ENCODE results near the gene TMEM121B.
A peak's percentile ranks its signal among the peaks of the same experiment; 100 is the strongest.

Gene TMEM121B

DNA sequence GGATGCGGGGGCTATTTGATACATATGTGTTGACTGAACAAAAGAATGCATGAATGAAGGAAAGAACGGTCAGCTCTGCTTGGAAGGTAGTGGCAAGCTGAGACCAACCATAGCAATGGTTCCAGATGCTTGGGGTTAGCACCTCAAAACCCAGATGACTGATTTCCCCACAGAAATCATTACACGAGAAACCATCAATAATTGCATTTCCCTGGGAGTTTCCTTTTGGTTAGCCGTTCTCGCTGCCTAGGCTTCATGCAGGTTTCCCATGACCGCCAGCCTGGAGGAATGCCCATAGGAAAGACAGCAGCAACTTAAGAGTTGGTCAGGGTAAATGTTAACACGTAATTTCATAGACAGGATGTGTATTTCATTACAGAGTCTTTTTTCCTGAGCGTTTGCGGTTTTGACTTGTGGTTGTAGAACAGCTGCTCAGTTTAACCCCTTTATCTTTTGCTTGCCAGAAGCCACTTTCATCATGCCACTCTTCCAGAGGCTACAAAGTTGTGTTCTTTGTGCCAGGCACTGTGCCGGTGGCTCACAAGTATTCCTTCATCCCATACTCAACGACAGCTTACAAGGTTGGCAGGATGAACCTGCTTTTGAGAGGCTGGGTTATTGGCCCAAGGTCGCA lies 33.5 kb downstream of the TMEM121B start:
- peak; percentile 23 for DNase-seq

DNA sequence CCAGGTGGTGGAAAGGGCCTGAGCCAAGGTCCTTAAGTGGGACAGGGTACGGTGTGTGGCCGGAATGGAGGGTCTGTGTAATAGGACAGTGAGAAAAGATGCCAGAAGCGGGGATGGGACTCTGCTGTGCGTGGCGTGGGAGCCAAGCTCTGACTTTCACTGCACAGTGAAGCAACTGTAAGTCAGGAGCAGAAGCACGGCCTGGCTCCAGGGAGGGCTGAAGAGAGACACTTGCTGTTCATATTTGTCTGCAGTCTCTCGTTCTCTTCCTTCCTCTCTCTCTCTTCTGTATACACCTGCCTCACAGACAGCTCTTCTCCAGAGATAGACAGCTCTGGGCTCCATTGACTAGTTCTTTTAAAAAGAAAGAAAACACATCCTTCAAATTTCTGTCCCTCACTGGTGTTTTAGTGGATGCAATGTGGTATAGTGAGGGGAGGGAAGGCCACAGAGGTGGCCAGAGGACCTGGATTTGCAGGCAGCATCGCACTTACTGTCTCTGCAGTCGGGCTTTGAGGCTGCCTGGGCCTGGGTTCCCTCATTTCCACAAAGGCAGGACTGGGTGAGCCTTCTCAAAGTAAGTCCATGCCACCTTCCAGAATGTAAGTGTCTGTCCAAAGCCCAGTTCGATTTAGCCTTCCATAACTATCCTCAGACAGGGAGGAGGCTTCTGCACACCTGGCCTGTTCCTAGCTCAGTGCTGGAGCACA lies 34.2 kb downstream of the TMEM121B start:
- DNase-seq: peak; percentile 9

DNA sequence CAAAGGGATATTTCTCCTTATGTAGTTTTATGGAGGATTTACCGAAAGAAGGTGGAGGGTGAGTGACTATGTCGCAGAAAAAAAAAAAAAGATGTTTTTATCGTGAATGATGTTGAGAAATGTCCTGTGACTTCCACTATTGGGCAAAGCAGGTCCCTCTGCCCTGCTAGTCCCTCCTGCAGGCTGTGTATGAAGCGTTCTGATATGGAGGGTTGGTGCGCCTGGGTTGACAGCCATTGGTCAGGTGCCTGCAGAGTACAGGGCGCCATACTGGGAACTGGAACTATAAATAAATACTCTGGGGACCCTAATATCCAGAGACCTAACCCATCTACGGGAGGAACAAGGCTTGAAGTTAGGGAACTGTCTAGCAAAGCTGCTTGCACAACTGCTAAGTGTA lies 34.9 kb downstream of the TMEM121B start:
- peak; percentile 13 for DNase-seq

DNA sequence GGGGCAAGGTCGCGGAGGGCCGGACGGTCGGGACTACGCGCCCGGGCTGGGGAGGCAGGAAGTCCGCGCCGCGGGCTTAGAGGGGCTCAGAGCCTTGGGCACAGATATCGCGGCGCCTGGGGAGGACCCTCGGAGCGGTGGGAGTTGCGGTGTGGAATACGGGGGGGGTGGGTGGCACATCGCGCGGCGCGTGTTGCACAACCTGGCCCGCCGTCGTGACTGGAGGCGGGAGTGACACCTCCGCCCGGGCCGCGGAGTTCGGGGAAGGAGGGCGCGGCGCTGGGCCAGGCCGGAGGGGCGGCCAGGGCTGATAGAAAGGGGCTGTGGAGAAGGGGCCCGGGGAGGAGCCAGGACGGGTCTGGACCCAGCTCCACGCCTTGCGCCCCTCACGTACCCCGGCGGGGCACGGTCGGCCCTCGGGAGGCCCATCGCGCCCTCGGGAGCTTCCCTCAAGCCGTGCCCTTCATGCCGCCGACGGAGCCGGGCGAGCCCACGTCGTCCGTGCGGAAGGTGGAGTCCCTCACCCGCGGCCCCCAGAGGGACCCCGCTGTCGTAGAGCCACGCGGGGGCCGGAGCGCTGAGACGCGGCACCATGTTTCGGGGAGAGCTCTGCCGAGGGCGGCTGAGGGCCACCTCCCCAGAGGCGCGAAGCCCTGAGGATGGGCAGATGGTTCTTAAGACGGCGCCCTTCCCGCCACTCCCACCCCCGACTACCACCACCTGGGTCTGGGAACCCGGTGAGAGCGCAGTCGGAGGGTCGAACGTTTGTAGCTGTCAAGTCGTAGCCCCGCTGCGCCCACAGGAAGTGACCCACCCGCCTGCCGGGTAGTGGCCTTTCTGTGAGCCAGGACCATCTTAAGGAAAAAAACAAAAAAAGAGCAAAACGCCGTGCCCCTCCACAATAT lies 35.6 kb downstream of the TMEM121B start:
- DNase-seq: peak; percentile 16

DNA sequence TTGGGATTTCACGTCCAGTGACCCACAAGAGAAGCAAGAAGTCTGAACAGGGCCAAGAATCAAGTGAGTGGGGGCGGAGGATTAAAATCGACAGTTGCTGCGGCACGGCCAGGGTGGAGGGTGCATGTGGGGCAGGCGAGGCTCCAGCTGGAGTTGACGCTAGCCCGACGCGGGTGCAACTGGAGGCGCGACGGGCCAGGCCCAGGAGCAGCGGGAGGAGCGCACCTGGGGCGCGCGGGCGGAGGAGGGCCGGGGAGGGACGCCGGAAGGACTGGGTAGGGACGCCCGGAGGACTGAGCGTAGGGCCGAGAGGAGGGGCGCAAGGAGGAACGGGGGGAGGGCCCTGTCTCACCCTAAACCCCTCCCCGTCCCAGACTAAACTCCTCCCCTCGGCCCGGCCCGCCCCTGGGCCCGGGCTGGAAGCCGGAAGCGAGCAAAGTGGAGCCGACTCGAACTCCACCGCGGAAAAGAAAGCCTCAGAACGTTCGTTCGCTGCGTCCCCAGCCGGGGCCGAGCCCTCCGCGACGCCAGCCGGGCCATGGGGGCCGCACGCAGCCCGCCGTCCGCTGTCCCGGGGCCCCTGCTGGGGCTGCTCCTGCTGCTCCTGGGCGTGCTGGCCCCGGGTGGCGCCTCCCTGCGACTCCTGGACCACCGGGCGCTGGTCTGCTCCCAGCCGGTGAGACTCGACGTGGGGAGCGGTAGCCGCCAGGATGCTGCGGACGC lies 36.4 kb downstream of the TMEM121B start, which contains the start of gene IL17RA:
IL17RA (plus strand) TSS at position 447 of the 723 bp plus-strand sequence; CDS start at position 539, 92 bp downstream.
- peak; percentile 94 for DNase-seq

DNA sequence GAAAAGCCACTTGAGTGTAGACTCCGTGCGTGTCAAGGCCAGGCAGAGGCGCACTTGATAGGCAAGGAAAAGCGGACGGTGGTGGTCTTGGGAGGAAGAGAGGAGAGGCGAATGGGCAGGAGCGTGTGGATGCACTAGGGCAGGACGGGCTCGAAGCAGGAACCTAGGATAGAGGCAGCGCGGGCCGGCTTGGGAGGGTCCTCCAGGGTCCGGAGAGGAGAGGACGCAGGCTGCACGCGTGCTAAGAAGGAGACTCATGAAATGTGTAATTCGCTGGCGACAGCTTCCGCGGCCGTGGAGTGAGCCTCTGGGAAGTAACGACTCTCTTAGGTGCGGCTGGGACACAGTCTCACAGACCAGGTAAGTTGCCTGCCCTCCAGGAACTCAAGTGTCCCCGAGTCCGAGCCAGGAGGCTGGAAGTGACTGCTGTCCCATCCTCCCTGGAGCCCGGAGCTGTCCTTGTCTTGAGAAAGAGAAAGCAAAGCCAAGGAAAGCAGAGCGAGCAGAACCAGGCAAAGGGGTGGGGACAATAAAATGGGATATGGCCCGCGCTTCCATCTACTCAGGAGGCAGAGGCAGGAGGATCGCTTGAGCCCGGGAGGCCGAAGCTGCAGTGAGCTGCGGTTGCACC lies 37.2 kb downstream of the TMEM121B start:
- DNase-seq: no peak

DNA sequence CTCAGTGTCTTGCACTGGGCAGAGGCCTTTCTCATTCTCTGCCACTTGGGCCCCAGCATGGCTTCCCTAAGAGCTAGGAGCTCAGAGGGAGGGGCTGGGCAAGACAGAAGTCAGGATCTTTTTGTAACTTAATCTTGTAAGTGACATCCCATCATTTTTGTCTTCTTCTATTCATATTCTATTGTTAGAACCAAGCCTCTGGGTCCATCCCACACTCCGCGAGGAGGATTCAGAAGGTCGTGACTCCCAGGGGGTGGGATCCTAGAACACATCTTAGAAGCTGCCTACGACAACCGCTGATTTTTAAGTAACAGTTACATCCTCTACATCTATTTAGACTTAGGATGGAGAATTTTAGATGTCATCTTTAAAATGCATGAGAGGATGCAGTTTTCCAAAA lies 37.9 kb downstream of the TMEM121B start:
- no peak for DNase-seq

DNA sequence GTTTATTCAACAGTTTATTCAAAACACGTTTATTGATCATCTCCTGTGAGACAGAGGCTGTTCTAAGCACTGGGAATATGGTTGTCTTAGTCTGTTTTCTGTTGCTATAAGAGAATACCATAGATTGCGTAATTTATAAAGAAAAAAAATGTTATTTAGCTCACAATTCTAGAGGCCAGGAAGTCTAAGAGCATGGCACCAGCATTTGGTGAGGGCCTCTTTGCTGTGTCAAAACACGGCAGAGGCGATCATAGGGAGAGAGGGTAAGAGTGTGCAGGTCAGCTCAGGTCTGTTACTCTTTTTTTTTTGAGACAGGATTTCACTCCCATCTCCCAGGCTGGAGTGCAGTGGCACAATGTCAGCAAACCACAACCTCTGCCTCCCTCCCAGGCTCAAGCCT lies 41.6 kb downstream of the TMEM121B start:
- DNase-seq: no peak

DNA sequence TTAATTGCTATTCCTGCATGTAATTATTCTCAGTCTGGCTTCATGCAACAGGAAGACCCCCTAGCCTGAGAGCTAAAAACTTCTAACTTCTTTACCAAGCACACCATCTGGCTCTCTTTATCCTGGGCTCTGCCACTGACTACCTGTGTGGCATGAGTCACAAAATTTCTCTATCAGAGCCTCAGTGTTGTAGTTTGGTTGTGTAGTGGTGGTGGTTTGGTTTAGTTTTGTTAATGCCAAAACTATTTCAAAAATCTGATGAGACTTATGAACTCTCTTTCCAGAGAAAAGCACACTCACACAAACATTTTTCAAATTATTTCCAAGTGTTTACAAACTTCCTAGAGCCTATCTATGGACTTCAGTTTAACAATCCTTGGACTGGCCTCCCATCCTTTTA lies 43.9 kb downstream of the TMEM121B start:
- no peak for DNase-seq

DNA sequence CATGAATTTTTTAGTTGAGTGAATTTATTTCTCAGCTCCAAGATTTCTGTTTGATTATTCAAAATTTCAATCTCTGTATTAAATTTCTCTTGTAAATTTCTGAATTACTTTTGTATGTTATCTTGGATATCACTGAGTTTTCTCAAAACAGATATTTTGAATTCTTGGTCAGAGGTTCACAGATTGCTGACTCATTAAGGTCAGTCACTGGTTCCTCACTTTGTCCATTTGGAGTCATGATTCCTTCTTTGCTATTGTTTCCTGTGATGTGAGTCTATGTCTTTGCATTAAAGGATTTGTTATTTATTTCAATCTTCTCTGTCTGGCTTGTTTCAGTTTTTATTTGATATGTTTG lies 46.5 kb downstream of the TMEM121B start:
- DNase-seq: no peak

DNA sequence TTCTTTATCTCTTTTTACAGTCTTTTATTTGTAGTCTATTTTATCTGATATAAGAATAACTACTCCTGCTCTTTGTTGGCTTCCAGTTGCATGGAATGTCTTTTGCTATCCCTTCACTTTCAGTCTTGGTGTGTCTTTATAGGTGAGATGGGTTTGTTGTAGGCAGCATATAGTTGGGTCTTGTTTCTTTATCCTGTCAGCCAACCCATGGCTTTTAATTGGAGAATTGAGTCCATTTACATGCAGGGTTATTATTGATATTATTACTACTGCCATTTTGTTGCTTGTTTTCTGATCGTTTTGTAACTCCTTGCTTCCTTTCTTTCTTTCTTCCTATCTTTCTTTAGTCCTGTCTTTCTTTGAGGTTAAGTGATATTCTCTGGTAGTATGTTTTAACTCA lies 48.3 kb downstream of the TMEM121B start:
- DNase-seq: no peak
